NCI-H146 (cell line): Measurements from ENCODE around the gene DEGS2.

Experiments
- DNase-seq: peaks from one replicate; lab custom pipeline; 2025; lab: John Stamatoyannopoulos, UW

The DEGS2 gene

DNA sequence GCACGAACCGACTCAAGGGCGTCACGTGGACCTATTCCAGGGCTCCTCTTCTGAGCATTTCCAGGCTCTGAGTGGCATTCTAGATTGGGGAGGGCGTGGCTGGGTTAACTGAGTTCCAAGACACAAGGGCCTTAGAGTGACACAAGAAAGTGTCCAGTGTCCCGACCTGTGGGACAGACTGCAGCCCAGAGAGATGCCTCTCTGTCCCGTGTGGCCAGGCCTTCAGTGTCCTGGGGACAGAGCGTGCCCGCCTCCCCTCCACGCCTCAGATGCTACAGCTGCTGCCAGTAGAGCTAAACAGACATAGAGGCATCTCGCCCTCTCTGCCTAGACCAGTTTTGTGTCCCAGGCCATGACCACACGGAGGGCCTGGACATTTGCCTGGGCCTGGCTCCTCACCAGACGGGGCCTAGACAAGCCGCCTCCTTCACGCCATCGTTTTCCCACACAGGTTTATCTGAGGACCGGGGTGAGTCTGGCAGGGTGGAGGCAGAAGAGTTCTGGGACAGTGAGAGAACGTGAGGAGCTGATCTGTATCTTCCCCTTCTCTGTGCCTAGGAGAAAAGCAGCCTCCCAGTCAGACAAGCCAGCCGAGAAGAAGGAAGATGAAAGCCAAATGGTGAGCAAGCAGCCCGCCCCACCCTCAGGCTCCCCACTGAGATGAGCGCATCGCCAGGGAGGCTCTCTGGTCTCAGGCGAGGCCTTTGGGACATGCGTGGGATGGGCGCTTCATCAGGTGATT is 27.1 kb downstream of the DEGS2 start:
- no peak for DNase-seq

DNA sequence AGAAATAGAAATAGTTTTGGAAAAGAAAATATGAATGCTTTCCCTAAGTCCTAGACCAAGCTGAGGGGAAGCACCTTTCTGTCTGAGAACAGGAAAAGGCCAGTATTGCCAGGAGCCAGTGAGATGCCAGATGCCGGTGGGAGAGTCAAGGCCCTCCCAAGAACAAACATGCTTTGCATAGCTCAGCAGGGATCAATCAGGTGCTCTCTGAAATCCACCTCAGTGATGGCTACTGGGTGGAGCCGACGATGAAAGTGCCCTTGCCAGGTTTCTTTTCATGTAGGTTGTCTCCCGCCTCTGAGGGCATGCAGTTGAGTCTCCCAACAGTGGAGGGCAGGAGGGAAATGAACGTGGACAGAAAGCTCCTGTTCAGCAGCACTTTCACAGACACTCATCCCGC is 28.3 kb downstream of the DEGS2 start:
- peak; percentile 72 for DNase-seq

DNA sequence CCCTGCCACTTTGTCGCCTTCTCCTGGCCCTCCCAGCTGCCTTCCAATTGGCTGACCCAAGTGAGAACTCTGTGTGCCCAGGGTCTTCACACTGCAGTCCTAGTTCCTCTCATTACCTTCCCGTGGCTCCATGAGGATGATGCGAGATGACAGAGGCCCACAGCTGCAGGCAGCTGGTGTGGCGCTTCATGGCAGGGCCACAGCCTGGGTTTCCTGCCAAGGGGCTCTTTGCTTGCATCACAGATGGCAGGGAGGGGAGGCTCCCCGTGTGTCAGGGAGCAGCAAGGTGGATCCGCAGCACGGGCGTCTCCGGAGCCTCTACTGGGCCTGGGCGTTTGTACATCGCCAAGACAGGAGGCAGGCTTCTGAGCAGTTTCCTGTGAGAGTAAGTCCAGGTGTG is 28.9 kb downstream of the DEGS2 start:
- no peak for DNase-seq

DNA sequence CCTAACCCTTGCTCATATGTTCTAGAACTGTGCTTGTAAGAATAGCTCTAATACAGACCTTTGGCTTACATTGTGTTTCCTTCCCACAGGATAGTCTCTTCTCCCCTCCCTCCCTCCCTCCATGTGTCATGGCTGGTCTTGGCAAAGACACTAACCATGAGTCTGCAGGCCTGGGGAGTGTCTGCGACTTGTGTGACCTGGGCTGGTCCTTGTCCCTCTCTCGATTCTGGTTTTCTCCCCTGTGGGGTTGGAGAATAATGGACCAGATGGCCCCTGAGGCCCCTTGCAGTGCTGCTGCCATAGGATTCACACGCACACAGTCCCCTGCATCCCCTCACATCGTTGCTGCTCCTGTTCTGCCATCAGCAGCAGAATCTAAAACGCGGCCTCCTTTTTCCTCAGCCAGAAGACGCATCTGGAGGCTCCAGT is 30.3 kb downstream of the DEGS2 start:
- DNase-seq: no peak

DNA sequence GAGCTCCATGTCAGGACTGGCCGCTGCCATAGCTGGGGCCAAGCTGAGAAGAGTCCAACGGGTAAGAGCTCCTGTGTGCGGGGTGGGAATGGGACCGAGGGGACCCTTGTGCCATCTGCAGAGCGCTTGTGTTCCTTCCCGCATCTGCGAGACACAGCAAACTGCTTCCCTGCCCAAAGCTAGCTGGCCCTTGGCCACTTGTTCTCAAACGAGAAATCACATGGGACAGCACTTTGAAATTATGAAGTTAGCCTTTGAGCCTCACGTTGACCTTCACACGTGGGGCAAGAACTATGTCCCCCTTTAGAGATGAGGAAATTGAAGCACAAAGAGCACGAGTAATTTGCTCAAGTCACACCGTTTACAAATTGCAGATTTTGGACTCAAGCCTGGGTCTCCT is 30.8 kb downstream of the DEGS2 start:
- DNase-seq: no peak

DNA sequence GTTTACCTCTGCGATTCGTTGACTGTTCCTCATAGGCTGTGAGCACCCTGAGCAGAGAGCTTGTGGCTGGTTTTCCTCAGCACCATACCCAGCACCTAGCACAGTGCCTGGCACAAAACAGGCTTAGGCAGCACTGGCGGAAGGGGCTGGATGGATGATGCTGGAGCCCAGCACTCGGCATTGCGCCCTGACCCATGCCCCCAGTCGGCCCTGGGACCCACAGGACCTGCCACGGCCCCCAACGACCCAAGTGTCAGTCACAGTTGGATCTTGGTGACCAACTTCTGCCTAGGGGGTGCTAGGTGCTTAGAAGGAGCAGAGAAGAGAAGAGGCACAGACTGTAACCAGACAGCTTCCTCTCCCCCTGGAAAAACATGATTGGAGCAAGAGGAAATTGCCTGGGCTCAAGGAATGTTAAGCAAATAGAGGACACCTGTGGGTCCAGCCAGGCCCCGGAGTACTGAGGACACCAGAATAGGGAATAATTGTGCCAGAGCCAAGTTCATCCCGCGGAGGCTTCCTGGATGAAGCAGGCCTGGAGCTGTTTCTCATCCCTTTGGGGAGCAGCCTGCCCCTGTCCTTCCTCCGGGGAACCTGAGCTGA is 31.5 kb downstream of the DEGS2 start:
- no peak for DNase-seq

DNA sequence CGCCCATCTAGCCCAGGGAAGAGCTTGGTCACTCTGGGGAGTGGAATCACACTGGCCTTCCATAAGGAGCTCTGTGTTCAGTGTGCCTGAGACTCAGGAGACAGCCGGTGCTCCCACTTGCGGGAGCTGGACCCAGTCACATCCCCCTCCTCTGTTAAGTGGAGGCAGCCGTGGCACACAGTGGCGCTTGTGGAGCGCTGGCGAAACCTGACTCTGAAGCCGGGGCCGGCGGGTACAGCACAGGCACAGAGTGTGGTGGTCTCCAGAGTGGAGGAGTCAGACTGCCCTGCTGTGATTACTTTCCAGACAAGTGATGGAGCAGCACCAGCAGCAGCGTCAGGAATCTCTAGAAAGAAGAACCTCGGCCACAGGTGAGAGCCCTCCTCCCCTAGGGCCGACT is 33.0 kb downstream of the DEGS2 start:
- no peak for DNase-seq

DNA sequence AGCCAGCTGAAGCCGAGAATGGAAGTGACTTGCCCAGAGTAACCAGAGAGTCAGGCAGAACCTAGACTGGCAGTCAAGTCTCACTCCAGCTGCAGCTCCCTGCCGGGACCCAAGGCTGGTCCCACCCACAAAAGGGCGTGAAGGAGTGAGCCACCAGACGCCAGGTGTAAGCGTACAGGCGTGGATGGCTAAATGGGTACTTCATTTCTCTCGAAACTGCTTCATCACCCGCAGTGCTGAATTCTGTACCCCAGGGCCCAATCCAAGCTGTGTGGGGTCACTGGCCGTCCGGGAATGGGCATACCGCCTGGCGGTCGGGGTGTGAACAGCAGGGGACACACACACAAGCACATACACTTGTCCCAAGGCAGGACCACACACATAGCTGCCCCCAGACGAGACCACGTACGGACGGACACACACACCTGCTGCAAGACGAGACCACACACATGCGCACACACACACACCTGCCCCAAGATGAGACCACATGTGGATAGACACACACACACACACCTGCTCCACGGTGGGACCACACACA is 34.8 kb downstream of the DEGS2 start:
- peak; percentile 50 for DNase-seq

DNA sequence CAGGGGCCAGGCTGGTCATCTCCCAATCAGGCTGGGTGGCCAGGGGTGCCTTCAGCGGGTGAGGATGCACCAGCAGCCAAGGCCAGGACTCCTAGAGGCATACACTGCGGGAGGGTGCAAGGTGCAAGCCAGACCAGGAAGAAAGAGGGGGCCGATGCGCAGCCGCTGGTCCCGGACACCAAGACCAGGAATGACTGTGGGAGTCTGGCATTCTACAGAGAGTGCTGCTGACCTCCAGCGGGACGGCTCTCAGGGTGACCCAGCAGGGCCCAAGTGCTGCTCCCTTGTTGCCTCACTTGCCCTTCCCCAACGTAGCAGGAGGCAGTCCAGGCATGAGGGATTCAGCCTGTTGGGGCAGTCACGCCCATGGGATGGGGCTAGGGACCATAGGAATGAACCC is 35.8 kb downstream of the DEGS2 start:
- no peak for DNase-seq

DNA sequence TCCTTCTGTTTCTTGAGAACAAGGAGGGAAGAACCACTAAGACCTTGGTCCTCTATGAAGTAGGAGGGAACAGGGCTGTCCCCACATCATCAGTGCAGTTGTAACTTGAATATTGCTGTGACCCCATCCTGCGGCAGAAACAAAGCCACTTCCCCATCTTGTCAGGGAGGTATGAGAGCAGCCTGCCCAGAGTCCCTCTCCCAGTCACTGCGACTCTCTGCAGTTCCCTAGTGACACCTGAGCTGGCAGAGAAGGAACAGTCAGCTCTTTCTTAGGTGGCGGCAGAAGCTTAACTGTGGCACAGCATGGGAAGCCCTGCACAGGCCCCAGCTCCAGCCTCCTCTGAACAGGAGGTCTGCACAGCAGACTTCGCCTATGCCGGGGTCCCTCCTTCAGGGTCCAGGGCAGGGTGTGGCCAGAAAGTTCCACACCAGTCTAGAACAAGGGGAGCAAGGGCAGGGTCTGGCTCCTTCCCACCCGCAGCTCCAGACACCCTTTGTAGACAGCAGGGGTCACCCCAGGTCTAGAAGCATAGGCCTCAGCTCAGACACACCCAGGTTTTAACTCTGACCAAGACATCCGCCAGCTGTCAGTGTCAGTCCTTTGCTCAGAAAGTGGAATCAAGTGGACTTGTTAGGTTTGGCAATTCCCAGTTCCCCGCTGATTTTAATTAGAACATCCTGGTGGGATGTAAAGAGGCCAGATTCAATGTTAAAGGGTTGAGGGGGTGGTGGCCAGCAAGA is 36.8 kb downstream of the DEGS2 start:
- DNase-seq: no peak

DNA sequence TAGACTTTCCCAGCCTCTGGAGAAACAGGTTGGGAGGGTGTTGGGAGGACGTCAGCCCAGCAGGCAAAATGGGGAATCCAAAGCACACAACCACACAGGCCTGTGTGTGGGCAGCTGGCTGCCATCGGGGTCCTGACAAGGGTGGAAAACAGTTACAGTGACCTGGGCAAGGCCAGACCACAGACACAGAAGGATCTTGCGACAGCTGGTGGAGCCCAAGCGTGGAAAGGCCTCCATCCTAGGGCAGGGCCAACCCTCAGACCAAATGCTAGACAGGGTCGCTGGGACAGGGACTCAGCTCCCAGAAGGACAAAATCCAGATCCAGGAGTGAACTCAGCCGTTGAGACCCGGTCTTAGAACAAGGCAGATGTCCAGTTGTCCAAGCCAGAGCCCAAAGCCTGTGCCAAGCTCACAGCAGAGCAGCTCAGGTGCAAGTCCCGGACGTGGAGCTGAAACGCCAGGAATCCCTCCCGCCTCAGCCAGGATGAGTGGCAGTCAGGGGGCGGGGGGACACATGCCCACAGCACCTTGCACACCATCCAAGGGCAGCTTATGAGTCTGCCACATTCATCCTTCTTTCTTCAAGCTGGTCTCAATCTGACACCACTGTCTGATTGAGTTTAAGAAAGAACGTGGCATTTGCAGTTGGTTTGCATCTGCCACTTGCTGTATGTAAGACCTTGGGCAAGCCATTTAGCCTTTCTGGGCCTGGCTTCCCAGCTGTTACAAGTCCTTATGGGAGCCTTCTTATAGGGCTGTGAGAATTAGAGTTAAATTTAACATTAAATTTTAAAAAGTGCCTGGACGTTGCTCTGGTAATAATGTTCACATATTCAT is 37.6 kb downstream of the DEGS2 start:
- DNase-seq: no peak

DNA sequence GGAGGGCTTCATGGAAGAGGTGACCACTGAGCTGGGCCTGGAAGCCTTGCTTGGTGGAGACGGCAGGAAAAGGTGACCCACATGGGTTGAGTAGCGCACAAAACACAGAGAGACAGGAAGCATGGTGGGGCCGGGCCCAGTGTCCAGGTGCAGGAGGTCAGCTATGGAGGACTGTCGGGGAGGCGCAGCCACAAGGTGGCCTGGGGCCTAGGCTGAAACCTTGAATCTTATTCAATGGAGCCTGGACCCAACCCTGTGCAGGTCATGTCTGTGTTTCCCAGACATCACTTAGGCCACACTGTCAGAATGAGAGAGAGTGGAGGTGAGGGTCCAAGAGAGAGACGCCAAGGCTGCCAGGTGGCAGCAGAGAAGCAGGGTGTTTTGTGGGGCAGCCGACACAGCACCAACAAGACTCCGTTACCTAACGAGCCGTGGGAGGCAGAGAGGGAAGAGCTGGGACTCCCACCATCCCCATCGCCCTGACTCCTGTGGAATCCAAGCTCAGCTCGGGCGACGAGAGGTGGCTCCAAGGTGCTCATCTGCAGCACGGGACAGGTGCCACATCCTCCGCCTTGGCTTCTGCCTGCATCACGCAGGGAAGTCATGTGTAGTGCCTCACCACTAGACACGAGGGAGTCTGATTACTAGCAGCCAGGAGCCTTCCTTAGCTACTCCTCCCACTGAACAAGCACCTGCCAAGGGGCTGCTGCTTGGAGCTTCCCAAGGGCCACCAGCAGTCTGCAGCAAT is 38.7 kb downstream of the DEGS2 start:
- DNase-seq: no peak

DNA sequence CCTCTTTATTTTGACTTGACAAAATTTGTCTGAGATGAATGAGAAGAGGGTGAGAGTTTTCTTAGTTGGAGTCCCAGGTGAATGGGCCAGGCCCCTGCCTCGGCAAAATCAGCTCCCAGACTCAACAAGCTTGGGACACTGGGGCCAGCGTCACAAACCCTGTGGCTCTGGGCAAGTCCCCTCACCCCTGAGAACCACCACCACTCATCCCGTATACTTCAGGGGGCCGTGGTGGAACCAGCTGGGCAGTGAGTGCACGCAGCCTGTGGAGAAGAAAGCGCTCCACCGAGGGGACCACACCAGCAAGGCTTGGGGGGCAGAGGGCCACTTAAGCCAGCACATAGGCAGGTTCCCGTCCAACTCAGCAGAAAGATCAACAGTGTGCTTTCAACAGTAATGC is 40.2 kb downstream of the DEGS2 start:
- no peak for DNase-seq

DNA sequence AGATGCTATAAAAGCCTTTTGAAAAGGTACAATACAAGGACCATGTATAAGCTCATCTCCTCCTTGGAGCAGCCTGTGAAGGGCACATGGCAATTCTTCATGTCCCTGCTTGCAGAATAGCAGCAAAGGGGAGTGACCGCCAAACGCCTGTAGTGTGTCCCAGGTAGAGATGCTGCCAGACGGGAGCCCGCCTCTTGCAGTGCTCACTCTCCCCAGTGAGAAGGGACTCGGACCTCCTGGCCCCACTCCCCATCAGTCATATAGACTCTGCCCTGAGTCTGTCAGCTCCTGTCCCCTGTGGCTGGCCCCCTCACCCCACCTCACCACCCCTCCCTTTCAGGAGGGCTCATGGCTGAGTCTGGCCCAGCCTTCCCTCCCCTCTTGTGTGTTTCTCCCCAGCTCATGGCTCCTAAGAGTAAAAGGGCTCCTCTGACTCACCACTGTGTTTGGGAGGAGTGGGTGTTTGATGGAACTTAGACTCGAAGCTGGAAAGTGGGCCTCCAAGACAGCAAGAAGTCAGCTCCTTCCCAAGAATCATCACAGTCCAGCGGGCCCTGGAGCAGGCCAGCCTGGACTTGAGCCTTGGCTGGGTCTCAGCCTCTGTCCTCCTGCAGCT is 40.9 kb downstream of the DEGS2 start:
- no peak for DNase-seq

DNA sequence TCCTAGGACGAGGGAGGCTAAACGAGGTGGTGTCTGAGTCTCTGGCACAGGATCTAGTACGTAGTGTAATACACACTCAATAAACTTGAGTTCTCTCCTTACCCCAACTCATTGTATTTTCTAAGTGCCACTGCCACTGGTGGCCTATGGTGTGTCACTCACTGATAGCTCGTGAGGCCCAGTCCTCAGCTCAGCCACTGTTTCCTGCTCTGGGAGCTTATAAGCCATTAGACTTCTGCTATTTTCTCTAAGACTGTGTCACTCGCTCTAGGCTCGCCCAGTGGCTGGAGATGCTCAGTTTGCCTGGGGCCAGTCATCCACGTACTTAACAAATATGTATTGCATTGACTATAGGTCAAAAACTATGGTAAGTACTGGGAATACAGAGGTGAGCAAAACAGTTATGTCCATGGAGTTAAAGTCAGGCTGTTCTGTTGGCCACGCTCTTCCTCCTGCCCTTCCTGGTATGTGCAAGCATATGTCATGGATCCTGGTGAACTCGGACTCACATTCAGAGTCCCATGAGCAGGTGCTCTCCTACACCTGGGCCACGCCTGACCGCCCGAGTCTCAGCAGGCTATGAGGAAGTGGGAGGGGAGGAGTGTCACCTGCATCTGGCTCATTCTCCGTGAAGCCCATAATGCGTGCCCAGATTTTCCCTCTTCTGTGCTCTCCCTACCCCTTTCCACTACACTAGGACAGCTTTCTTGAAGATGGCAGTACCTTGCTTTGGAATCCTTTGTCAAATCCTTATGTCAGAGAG is 41.6 kb downstream of the DEGS2 start:
- peak; percentile 4 for DNase-seq

DNA sequence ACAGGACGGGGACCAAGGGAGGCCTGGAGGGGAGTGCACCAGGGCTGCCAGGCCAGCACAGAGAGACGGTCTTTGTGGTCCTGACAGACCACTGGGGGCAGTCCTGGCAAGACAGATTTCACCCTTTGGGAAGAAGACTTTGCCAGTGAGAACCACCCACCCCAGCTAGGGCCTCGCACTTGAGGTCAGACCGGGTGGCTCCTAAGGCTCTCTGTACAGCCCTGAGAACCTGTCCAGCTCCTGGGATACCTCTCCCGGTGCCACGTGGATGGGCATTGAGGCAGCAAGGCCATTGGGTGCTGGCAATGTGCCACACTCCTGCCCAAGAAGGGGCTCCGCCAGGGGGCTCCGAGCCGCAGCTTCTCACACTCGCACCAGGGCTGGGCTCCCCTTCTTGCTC is 42.4 kb downstream of the DEGS2 start:
- DNase-seq: no peak

DNA sequence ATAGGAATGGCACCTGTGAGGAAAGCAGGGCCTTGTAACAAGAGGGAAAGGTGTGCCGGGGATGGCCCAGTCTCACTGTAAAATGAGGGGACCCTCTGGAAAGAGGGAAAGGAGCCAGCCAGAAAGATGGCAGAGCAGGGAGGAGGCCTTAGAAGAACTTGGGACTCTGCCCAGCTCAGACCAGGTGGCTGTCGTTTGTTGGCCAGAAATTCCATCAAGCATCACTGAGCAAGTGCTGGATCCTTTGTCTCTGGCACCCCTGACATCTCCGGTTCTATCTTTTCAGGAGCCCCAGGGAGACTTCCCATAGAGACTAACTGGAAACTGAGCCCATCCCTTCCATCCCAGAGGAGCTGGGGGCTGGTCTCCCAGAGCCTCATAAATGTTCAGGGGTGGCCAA is 43.3 kb downstream of the DEGS2 start:
- DNase-seq: no peak

DNA sequence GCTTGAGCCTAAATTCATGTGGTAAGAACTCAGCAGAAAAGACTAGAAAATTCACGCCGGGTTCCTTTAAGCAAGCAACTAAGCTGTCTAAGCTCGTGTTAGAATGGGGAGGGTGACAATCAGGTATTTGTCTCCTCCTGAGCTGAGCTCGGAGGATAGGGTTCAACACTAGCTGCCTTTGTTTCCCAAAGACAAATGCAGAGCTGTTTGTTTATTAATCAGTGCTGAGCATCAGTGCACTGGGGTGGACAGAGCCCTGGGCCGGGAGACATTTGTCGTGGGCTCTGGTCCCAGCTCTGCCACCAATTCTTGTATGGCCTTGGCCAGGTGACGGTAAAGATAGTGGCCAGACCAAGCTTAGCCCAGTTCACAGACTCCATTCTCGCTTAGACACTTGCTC is 43.7 kb downstream of the DEGS2 start:
- no peak for DNase-seq

DNA sequence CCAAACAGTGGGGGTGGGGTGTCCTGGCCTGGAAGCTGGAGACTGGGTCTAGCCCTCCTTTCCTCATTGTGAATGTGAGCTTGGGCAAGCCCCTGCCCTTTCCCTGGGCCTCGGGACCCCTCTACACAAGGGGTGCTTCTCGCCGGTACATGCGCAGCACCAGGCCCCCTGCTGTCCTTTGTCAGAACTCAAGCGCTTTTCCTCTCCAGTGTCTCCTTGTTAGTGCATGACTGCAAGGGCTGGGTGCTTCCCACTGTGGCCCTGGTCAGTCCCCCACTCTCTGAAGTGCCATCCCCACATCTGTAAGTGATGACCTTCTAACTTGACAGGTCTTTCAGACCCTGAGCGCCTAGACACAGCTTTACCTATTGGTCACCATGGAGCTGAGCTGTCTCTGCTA is 44.2 kb downstream of the DEGS2 start:
- DNase-seq: no peak

DNA sequence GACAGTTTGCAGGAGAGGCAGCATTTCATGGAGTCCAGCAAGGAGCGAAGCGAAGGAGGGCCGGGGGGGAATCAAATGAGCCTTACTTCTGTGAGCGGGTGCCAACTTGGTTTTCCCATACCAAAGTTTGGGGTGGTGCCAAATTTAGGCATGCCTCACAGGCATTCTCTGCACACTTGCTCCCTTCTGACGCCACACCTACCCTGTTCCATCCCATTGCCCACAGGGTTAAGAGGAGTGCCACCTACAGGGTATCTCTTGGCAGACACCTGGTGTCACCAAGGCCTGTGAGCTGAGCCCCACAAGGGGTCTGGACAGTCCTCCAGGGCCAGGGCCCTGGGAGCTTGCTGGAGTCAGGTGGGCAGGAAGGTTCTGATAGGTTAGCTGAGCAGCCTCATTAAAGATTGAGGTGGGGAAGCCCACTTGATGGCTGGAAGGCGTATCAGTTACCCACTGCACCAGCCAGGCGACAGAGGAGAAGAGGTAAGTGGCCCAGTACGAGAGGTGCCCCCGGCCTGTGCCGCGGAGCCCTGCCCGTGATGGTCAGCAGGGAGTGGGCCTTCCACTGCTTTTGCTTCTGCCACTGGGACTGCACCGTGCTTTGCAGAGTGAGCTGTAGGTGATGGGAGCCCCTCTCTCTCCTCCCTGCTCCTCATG is 45.2 kb downstream of the DEGS2 start:
- DNase-seq: no peak
